Measurements from ENCODE around the gene SPACA5B. TPM values are rescaled to one million over a fixed set of nuclear protein-coding genes. Genes with fewer than 3 reads are reported as not detected.
"Not testable (repeated sequence)": the region's sequence is repeated elsewhere in the genome, so short reads cannot be mapped to it uniquely, and the experiment has no call there.

SPACA5B gene
- total RNA-seq, 1 experiment from 2014 or later, result not detected

GRCh38 chrX:48142697-48143096, 12.3 kb downstream of the SPACA5B start:
- H3K27me3 ChIP-seq (ENCODE audit: control insufficient read depth, insufficient read depth, low read length); ATAC-seq; in situ Hi-C loops (cut with HindIII; ENCODE audit: low pct_unique_long_range_greater_than_20kb, low sequenced_read_pairs); H3K4me1 ChIP-seq (ENCODE audit: control insufficient read depth, insufficient read depth, low read length); CTCF ChIA-PET; H3K27ac ChIP-seq (ENCODE audit: low read length); POLR2A ChIA-PET; intact Hi-C loops (cut with micrococcal nuclease; ENCODE audit: unreplicated experiment); H3K36me3 ChIP-seq (ENCODE audit: control insufficient read depth, insufficient read depth, low read length); H3K9me3 ChIP-seq (ENCODE audit: control insufficient read depth, insufficient read depth, low read depth, low read length); DNase-seq (ENCODE audit: low read depth, low spot score); BruUV-seq (replicated peaks); H3K4me3 ChIP-seq (ENCODE audit: low read depth in 2 of 2, low read length in 2 of 2): not testable (repeated sequence)

GRCh38 chrX:48153769-48154168, 23.3 kb downstream of the SPACA5B start:
- no peak for ATAC-seq
- in situ Hi-C loops (cut with HindIII; ENCODE audit: low pct_unique_long_range_greater_than_20kb, low sequenced_read_pairs), result no loop called here
- intact Hi-C loops (cut with micrococcal nuclease; ENCODE audit: unreplicated experiment), result no loop called here
- BruUV-seq (replicated peaks), result no TSS peak
- no peaks in the 10 kb centered on the region; the same call in 1 of the 2 replicates for H3K27me3 ChIP-seq (ENCODE audit: control insufficient read depth, insufficient read depth, low read length)
- H3K9me3 ChIP-seq (ENCODE audit: control insufficient read depth, insufficient read depth, low read depth, low read length), result no peaks in the 10 kb centered on the region
- ChIA-PET CTCF (no interaction called here), POLR2A (no interaction called here)
- DNase-seq (ENCODE audit: low read depth, low spot score), result no peak
- TF ChIP-seq CTCF (IDR thresholded peaks at IDR 0.05) (no peak), TCF7L2 (IDR thresholded peaks at IDR 0.05; ENCODE audit: low read depth, low read length) (no peak), POLR2AphosphoS5 (IDR thresholded peaks at IDR 0.05; ENCODE audit: low read depth, low read length) (no peak), REST (IDR thresholded peaks at IDR 0.05; ENCODE audit: insufficient read depth in 1 of 2, low read depth in 2 of 2, low read length in 1 of 2) (no peak), SIN3A (IDR thresholded peaks at IDR 0.05; ENCODE audit: borderline replicate concordance, insufficient read depth, low read depth, low read length) (no peak)
- no peak overlapping the region for H3K27ac ChIP-seq (ENCODE audit: low read length)
- no peak overlapping the region for H3K4me3 ChIP-seq (ENCODE audit: low read depth in 2 of 2, low read length in 2 of 2)
- H3K4me1 ChIP-seq (ENCODE audit: control insufficient read depth, insufficient read depth, low read length), result no peaks in the 10 kb centered on the region
- H3K36me3 ChIP-seq (ENCODE audit: control insufficient read depth, insufficient read depth, low read length), result no peaks in the 10 kb centered on the region

- H3K36me3 ChIP-seq (ENCODE audit: control insufficient read depth, insufficient read depth, low read length), result no peaks in the 10 kb centered on the region
- ATAC-seq, result no peak
- H3K4me3 ChIP-seq (ENCODE audit: low read depth in 2 of 2, low read length in 2 of 2), result no peak overlapping the region
- H3K4me1 ChIP-seq (ENCODE audit: control insufficient read depth, insufficient read depth, low read length), result no peaks in the 10 kb centered on the region
- intact Hi-C loops (cut with micrococcal nuclease; ENCODE audit: unreplicated experiment) (no loop called here), in situ Hi-C loops (cut with HindIII; ENCODE audit: low pct_unique_long_range_greater_than_20kb, low sequenced_read_pairs) (no loop called here)
- no peak for TF ChIP-seq REST (IDR thresholded peaks at IDR 0.05; ENCODE audit: insufficient read depth in 1 of 2, low read depth in 2 of 2, low read length in 1 of 2)
- TF ChIP-seq POLR2AphosphoS5 (IDR thresholded peaks at IDR 0.05; ENCODE audit: low read depth, low read length), result no peak
- no peak overlapping the region for H3K27ac ChIP-seq (ENCODE audit: low read length)
- no TSS peak for BruUV-seq (replicated peaks)
- no peaks in the 10 kb centered on the region for H3K9me3 ChIP-seq (ENCODE audit: control insufficient read depth, insufficient read depth, low read depth, low read length)
- no peak for DNase-seq (ENCODE audit: low read depth, low spot score)
- no peaks in the 10 kb centered on the region; the same call in 1 of the 2 replicates for H3K27me3 ChIP-seq (ENCODE audit: control insufficient read depth, insufficient read depth, low read length)
- ChIA-PET POLR2A (no interaction called here), CTCF (no interaction called here)
Measured at GRCh38 chrX:48154796-48155195, 24.4 kb downstream of the SPACA5B start.

All from Panc1 (cell line).